HG03354 (cell line): ENCODE measurements around the gene IPO13.
A peak's percentile ranks its signal among the peaks of the same experiment; 100 is the strongest.

ENCODE experiments used
- ATAC-seq: cut with Tn5 transposase; IDR thresholded peaks from one replicate; pipeline ENCODE4 v1.9.1; 2021; ENCODE audit warnings: mild to moderate bottlenecking; ENCODE audit not compliant: unreplicated experiment, poor library complexity, severe bottlenecking

IPO13 gene, protein sequence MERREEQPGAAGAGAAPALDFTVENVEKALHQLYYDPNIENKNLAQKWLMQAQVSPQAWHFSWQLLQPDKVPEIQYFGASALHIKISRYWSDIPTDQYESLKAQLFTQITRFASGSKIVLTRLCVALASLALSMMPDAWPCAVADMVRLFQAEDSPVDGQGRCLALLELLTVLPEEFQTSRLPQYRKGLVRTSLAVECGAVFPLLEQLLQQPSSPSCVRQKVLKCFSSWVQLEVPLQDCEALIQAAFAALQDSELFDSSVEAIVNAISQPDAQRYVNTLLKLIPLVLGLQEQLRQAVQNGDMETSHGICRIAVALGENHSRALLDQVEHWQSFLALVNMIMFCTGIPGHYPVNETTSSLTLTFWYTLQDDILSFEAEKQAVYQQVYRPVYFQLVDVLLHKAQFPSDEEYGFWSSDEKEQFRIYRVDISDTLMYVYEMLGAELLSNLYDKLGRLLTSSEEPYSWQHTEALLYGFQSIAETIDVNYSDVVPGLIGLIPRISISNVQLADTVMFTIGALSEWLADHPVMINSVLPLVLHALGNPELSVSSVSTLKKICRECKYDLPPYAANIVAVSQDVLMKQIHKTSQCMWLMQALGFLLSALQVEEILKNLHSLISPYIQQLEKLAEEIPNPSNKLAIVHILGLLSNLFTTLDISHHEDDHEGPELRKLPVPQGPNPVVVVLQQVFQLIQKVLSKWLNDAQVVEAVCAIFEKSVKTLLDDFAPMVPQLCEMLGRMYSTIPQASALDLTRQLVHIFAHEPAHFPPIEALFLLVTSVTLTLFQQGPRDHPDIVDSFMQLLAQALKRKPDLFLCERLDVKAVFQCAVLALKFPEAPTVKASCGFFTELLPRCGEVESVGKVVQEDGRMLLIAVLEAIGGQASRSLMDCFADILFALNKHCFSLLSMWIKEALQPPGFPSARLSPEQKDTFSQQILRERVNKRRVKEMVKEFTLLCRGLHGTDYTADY

DNA sequence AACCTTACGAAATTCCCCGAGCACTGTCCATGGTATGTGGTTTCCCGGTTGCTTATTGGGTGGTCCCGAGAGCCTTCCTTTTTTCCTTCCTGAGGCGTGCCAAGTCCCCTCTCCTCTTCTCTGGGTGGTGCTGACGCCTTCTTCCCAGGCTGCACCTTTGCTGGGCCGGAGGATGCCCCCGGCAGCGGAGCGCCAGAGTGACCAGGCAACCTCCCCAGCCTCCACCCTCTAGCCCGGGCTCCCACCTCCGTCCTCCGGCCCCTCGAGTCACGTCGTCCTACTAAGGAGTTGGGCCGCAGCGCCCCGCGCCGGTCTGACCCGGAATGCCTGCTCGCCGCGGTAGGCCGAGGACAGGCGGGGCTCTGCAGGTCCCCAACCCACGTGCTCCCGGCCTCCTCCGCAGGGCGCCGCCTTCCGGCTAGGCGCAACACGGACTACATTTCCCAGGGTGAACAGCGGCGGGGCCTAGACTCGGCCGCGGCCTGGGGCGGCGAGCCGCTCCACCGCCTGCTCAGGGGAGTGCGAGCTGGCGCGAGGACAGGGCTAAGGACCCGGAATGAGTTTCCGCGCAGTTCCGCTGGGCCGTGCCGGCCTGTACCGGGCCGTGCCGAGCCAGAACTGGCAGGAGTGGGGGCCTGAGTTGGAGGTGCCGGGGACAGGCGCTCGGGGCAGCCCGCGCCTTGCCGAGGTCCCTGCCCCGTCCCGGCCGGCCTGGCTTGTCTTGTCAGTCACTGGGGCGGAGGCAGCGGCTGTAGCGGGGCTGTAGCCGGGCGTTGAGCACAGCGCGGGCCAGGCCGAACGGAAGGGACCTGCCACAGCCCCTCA lies at the start of gene IPO13:
IPO13 (plus strand) TSS at position 715 of the 825 bp plus-strand sequence. CDS start 651 bp downstream, outside the sequence.
- ATAC-seq = peak; percentile 93

DNA sequence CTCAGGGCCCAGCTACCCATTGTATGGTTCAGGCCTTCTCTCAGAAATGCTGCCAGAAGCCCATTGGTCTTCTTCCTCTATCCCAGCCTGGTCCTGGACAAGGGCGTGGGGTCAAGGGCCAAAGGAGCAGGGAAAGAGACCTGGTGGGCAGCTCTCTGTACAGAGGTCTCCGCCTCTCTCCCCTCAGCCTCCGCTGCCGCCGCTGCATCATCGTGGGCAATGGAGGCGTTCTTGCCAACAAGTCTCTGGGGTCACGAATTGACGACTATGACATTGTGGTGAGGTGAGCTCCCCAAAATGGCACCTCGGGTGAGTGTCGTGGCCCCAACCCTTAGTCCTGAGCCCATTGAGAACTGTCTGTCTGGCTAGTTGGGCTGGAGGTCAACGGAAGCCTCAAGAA lies 47.8 kb upstream of the IPO13 start:
- ATAC-seq = no peak

DNA sequence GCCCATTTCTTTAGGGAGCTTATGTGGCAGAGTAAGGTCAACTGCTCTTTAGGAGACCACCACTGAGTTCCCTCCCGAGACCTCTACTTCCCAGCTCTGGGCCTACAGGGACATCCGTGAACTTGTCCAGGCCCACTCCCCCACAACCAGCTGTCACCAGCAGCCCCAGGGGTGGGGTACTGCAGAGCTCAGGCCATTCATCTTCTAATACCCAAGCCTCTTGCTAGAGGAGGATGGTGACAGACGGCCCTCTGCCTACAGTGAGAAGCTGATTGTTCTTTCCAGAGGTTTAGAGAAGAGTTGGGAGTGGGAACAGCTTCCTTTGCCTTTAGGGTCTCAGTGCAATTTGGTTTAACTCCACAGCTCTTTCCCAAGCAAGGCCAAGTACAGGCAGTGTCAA lies 46.4 kb upstream of the IPO13 start:
- ATAC-seq = no peak

DNA sequence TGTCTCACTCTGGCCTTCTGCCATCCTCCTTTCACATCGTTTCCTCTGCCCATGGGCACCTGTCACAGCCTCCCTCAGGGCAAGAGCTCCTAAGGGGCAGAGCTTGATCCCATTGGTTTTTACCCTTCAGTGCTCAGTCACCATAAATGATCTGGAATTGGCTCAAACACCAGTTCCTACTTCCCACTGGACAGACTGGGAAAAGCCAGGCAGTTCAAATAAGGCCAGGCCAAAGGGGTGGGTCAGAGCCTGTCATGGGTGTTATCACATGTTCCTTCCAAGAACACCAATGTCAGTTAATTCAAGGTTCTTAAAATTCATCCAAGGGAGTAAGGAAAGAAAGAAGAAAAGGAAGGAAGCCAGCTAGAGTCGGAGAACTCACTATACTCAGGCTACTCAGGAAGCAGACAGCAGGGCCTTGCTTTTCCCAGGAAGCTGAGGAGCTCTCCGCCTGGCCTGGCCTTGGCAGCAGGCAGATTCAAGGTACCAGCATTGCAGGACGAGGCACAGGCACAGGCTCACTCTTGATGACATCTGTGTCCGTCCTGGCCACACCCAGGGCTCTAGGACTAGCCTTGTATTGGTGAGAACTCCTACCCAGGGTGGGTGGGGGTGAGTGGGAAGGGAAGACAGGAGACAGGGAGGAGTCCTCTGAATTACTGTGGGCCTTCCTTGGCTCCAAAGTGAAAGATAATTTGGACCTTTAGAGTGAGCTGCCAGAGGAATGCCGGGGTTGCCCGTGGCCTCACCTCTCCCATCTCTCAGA lies 45.4 kb upstream of the IPO13 start:
- no peak for ATAC-seq

DNA sequence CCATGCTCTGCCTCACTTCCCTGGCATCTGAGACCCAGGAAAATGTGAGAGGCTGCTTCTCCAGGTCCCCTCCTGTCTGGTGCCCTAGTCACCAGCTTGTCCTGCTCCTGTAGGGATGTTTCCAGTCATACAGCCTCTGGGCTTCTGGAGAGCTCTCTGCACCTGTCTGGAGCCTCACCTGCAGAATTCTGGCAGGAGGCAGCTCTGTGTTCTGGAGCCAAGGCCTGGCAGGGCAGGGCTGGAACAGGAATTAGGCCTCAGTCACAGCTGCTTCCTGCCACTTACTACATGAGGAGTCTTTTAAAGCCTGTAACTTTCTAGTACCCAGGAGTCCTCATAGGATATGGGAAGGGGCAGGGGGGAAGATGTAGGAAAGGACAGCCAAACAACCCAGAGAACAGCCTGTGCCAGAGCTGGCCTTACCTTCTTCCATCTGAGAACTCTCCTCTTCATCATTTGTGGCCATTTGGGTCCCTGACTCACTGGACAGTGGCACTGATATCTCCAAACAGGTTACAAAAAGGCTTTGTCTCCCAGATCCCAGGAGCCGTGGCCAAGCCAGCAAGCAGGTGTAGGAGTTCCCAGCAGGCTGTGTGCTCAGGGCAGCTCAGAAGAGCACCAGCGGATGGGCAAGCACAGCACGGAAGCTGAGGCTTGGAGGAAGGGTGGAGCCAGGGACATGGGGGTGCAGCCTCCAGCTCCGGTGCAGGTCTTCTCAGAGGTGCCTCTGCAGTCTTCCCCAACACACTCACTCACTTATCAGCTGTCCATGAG lies 44.5 kb upstream of the IPO13 start:
- no peak for ATAC-seq

DNA sequence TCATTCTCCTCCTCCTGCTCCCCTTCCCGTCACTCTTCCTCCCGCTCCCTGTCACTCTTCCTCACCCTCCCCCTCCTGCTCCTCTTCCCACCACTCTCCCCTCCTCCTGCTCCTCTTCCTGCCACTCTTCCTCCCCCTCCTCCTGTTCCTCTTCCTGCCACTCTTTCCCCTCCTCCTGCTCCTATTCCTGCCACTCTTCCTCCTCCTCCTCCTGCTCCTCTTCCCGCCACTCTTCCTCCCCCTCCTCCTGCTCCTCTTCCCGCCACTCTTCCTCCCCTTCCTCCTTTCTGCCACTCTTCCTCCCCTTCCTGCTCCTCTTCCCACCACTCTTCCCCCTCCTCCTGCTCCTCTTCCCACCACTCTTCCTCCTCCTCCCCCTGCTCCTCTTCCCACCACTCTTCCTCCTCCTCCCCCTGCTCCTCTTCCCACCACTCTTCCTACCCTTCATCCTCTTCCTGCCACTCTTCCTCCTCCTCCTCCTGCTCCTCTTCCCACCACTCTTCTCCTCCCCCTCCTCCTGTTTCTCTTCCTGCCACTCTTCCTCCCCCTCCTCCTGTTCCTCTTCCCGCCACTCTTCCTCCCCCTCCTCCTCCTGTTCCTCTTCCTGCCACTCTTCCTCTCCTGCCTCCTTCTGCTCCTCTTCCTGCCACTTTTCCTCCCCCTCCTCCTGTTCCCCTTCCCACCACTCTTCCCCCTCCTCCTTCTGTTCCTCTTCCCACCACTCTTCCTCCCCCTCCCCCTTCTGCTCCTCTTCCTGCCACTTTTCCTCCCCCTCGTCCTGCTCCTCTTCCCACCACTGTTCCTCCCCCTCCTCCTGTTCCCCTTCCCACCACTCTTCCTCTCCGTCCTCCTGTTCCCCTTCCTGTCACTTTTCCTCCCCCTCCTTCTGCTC lies 41.8 kb upstream of the IPO13 start:
- ATAC-seq = no peak

DNA sequence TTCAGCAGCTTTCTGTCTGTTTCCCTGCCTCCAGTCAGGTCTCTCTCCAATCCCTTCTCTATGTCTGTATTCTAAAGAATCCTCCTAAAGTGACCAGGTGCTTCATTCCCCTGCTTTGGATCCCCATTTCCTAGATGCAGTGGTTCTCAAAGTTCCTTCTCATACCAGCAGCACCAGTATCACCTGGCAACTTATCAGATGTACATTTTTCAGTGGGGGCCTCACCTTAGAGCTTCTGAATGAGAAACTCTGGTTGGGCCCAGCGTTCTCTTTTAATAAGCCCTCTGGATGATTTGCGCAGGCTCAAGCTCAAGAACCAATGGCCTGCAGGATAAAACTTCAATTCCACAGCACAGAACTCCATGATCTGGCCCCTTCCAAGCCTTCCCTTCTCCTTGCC lies 38.5 kb upstream of the IPO13 start:
- no peak for ATAC-seq

DNA sequence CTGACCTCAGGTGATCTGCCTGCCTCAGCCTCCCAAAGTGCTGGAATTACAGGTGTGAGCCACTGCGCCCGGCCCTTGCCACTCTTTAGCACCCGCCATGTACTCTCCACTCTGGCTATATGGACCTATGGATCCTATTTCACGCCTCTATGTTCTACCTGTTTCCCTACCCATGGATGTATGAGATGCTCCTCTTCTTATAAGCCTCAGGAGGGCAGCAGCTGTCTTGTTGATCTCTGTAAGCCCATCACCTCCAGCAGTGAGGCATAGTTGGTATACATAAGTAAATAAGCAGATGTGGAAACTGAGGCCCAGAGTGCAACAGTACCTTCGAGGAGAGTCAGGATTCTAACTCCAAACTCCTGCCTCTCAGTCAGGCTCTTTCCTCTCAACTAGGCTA lies 37.9 kb upstream of the IPO13 start:
- ATAC-seq = no peak

DNA sequence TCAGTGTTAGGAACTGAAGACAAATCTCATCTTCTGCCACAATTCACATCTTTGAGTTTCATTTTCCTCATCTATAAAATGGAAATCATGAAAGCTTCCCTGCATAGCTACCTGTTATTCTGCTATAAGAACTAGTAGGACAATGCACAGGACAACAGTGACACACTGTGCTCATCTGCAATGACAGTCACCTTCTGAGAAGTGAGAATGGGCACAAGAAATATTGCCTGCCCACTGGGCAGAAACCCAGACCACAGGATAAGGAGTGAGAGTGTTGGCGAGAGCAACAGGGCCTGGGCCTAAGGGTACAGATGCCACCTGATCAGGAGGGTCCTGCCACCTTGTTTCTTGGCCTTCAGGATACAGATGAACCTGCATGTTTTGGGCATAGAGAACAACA lies 36.4 kb upstream of the IPO13 start:
- ATAC-seq = no peak

DNA sequence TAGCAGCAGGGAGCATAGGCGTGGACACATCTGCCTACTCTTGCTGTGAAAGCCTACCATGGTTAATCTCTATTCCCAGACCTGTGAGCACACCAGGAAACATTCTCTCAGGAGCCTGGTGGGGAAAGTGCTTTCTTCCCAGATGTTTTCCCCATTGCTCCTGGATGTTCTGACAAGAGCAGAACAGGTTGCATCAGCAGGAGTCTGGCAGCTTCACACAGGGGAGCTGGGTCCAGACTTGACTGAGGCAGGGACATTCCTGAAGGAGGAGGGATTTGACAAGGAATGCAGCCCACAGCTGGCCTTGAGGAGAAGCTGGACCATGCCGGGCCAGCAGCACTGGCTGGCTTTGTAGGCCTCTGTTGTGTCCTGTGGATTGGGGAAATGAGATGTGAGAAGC lies 34.1 kb upstream of the IPO13 start:
- no peak for ATAC-seq

DNA sequence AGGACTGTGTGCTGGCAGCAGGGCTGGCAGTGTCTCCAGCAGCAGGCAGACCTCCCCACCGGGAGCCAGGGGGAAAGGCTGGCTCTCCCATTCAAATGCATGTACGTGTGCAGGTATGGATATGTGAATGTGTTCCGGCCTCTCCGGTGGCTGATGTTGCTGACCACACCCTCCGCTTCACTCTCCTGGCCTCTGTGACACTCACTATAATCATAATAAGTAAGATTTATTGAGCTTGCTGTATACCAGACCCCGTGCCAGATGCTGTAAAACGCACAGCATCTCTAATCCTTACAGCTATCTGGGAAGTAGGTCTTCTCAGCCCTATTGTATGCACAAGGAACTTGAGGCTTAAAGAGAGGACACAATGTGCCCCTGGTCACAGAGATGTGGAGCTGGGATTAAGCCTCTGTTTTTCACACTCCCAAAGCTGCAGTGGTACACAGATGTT lies 33.7 kb upstream of the IPO13 start:
- no peak for ATAC-seq

DNA sequence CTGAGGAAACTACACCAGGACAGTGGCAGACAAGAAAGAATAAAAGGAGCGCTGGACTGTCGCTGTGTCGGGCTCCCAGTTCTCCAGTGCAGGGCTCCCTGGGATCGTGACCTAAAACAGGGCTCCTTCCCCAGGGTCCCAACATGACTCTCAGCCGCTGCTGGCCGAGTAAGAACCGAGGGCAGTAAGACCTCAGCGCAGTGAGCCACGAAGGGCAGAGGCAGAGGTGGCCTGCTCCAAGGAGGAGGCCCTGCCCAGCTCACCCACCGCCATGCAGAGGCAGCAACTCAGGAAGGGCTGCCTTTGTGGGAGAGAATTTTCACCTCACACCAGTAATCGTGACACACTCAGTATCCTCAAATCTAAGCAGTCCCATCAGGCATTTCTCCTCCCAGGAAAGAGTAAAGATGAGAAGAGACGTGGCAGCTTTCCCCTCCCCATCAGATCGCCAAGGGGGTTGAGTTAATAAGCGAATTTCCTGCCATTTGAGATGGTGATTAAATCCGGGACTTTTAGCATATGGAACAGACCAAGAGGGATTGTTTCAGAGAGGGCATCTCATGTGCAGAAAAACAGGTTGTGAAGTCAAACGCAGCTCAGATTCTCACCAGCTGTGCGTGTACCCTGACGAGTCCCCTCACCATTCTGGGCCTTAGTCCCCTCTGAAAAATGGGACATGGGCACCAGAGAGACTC lies 32.9 kb upstream of the IPO13 start:
- ATAC-seq = no peak

DNA sequence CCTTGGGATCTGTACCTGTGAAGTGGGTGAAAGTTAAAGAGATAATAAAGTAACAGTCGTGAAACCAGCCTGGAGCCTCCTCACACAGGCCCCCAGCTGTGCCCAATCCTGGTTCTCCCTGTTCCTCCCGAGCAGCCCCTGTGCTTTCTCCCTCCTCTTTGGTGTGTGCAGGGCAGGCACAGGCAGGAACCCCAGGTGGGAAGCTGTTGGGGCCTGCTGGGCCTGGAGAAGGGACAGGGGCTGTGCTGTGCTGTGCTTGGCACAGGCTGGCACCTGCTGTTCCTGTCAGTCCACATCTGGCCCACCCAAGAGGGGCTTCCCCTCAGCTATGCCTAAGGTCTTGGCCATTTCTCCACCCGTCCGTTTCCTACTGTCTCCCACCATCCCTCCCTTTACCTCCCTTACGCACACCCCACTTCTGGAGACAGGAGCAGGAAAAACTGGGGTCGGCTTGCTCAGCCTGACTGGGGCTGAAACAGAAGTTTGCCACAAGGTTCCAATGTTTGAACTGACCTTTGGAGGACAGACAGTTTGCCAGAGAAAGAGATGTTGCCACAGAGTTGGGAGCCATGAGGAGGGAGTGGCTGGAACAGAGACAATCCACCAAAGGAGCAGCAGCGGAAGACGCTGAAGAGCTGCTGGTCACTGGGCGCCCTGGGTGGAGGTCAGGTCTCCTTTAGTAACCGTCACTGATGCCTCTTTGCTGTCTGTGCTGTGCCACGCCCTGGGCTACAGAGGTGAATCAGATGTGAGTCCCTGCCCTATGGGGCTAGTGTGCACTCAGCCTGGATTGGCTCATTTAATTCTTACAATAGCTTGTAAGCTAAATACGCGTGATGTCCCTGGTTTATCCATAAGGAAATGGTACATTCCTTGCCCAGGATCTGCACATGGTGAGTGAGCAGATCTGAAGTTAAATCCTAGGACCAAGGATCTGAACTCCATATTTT lies 31.9 kb upstream of the IPO13 start:
- no peak for ATAC-seq

DNA sequence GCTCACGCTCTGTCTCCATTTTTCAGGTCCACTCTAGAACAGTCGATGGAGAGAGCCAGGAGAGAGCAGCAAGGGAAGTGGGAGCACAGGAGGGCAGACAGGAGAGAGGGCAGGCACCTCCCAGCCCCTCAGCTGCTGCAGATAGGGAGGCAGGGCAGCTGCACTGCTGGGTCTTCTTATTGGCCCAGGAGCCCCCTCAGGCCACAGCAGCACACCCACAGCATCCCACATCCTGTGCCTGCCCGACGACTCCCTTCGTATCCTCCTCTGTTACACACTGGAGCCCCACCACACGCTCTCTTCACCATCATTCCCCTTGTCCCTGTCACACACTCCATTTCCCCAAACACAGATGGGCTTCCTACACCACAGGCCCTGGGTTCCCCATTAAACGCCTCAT lies 26.8 kb upstream of the IPO13 start:
- no peak for ATAC-seq

DNA sequence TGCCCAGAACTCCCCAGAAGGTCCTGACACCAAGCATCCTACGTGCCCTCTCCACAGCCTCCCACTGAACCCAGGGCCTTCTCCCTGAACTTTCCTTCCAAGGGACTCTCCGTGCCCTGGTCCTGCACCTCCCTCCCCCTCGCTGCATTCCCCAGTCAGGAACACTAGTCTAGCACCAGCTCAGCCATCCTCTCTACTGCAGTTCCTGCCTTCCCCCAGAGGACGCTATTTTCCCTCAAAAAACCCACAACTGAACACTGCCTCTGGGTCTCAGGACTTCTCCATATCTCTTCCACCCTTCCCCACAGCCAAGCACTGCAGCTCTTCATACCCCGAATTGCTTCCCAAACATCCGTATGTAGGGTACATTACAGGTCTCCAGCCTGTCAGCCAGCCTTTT lies 25.7 kb upstream of the IPO13 start:
- no peak for ATAC-seq

DNA sequence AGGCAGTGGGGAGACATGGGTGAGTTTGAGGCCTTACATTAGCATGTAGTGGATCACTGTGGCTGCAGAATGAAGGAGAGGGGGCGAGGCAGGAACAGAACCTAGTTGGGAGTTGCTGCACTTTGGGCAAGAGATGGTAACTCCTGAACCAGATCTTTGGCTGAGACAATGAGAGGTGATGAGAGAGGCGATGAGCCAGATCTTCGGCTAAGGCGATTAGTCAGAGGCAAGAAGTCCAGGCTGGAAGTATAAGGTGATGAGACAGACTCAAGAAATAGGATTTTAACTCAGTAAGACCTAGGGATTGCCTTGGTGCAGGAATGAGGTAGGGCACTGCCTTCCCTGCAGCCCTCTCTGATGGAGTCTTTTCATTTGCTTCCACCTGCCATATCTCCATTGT lies 22.2 kb upstream of the IPO13 start:
- ATAC-seq = no peak
